A549 (cell line): ENCODE measurements around the gene ADD1.

Experiments
- CBX2 ChIP-seq: fragments of 200-600 bp; sonication (generic); IDR thresholded peaks from 2 replicates; pipeline ENCODE4 v1.6.1; 2016; ENCODE audit warnings: low read depth, mild to moderate bottlenecking, borderline replicate concordance
- CHD2 ChIP-seq: fragments of 150-350 bp; IDR thresholded peaks from 2 replicates; pipeline ENCODE4 v1.6.1; 2014; ENCODE audit warnings: low read length; ENCODE audit not compliant: partially characterized antibody
- HOXB5 ChIP-seq: fragments of 250-450 bp; sonication (Bioruptor Pico); IDR thresholded peaks from 2 replicates; pipeline ENCODE4 v1.5.0; 2020; ENCODE audit warnings: mild to moderate bottlenecking, moderate library complexity
- MAFK ChIP-seq: fragments of 450-650 bp; IDR thresholded peaks from 2 replicates; pipeline ENCODE4 v1.6.1; 2014; ENCODE audit not compliant: partially characterized antibody
- MYC ChIP-seq: IDR thresholded peaks from 2 replicates; pipeline ENCODE4 v1.6.1; 2012; ENCODE audit warnings: mild to moderate bottlenecking, inconsistent platforms, low read length, improper control_type of control experiment, borderline replicate concordance
- NPAS2 ChIP-seq: fragments of 250-450 bp; sonication (Bioruptor Pico); IDR thresholded peaks from 2 replicates; pipeline ENCODE4 v1.8.0; 2022; ENCODE audit warnings: mild to moderate bottlenecking, moderate library complexity, borderline replicate concordance
- POLR2A ChIP-seq: IDR thresholded peaks from 2 replicates; pipeline ENCODE4 v1.6.1; 2012; ENCODE audit warnings: mild to moderate bottlenecking, low read length
- POLR2AphosphoS2 ChIP-seq: conservative IDR thresholded peaks from 2 replicates; pipeline ENCODE4 v1.6.1; 2012; ENCODE audit warnings: low read length, improper control_type of control experiment, inconsistent platforms
- RAD21 ChIP-seq, 2 experiments: fragments of >200 bp in 1 of 2; sonication (Bioruptor Twin) in 1 of 2; formaldehyde crosslinking in 1 of 2; IDR thresholded peaks in 1 of 2; conservative IDR thresholded peaks in 1 of 2; 2 replicates in 1 of 2; 3 replicates in 1 of 2; pipeline ENCODE4 v1.6.1; 2012 to 2018; ENCODE audit warnings: inconsistent platforms in 1 of 2
- TF ChIP-seq, protein P1 (sequence below): fragments of >200 bp; sonication (Bioruptor Twin); formaldehyde crosslinking; IDR thresholded peaks from 3 replicates; pipeline ENCODE4 v1.6.1; 2016
- TF ChIP-seq, protein P2 (sequence below): fragments of >200 bp; sonication (Bioruptor Twin); formaldehyde crosslinking; IDR thresholded peaks from 3 replicates; pipeline ENCODE4 v1.5.1; 2016
- TF ChIP-seq, protein P3 (sequence below): IDR thresholded peaks from 2 replicates; pipeline ENCODE4 v1.6.1; 2012; ENCODE audit warnings: low read depth, borderline replicate concordance

DNA sequence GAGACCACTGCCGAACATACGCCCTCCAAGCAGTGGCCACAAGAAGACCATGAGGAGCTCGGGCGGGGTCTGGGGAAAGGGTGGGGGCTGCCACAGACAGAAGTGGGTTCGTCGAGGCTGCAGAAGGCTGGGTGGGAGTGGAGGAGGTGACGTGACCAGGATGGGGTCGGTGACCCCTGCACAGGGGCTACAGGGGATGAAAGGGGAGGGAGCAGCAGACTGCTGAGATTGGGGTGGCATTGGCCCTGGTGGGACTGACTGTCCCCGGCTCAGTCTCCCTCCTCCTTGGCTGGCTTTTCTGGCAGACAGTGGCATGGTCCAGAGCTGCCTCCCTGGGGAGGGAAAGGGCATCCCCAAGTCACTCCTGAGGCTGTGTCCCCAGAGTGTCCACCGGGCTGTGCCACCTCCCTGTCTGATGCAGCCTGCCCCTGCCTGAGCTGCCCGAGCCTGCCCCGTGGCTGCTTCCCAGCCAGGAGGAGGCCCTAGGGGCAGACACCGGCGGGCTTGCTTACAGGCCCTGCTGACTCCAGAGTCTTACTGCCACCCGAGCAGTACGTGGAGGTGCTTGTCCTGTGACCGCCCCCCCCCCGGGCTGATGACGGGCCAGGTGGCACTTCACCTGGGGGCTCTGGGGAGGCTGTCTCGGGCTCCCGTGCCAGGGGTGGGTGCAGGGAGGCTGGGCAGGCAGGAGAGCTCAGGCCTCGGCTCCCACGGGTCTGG is 43.5 kb upstream of the ADD1 start:
- TF ChIP-seq, protein P1, sequence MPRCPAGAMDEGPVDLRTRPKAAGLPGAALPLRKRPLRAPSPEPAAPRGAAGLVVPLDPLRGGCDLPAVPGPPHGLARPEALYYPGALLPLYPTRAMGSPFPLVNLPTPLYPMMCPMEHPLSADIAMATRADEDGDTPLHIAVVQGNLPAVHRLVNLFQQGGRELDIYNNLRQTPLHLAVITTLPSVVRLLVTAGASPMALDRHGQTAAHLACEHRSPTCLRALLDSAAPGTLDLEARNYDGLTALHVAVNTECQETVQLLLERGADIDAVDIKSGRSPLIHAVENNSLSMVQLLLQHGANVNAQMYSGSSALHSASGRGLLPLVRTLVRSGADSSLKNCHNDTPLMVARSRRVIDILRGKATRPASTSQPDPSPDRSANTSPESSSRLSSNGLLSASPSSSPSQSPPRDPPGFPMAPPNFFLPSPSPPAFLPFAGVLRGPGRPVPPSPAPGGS = no peak
- TF ChIP-seq, protein P2, sequence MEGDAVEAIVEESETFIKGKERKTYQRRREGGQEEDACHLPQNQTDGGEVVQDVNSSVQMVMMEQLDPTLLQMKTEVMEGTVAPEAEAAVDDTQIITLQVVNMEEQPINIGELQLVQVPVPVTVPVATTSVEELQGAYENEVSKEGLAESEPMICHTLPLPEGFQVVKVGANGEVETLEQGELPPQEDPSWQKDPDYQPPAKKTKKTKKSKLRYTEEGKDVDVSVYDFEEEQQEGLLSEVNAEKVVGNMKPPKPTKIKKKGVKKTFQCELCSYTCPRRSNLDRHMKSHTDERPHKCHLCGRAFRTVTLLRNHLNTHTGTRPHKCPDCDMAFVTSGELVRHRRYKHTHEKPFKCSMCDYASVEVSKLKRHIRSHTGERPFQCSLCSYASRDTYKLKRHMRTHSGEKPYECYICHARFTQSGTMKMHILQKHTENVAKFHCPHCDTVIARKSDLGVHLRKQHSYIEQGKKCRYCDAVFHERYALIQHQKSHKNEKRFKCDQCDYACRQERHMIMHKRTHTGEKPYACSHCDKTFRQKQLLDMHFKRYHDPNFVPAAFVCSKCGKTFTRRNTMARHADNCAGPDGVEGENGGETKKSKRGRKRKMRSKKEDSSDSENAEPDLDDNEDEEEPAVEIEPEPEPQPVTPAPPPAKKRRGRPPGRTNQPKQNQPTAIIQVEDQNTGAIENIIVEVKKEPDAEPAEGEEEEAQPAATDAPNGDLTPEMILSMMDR = no peak
- no peak for TF ChIP-seq POLR2A
- no peak for TF ChIP-seq RAD21 (conservative IDR thresholded peaks at IDR 0.05 in 1 of 2, IDR thresholded peaks at IDR 0.05 in 1 of 2)
- no peak for TF ChIP-seq MYC
- TF ChIP-seq CBX2 = no peak
- no peak for TF ChIP-seq HOXB5
- TF ChIP-seq MAFK = no peak
- TF ChIP-seq CHD2 = no peak
- TF ChIP-seq POLR2AphosphoS2 = no peak
- TF ChIP-seq, protein P3, sequence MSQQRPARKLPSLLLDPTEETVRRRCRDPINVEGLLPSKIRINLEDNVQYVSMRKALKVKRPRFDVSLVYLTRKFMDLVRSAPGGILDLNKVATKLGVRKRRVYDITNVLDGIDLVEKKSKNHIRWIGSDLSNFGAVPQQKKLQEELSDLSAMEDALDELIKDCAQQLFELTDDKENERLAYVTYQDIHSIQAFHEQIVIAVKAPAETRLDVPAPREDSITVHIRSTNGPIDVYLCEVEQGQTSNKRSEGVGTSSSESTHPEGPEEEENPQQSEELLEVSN = no peak
- no peak for TF ChIP-seq NPAS2 (CRISPR knock-in tag)
